H54 (cell line): ENCODE results near the gene PARN.
A peak's percentile ranks its signal among the peaks of the same experiment; 100 is the strongest.
"Not testable (repeated sequence)": the region's sequence is repeated elsewhere in the genome, so short reads cannot be mapped to it uniquely, and the experiment has no call there.

Experiments
- DNase-seq: peaks from one replicate; pipeline ENCODE4 v3.0.0; 2011; ENCODE audit warnings: low spot score, mixed read lengths; ENCODE audit not compliant: insufficient read length
- FAIRE-seq: peaks from 3 replicates; lab custom pipeline; 2011; peaks lifted over from hg19 to GRCh38; lab: Jason Lieb, UNC
- POLR2A ChIP-seq: IDR thresholded peaks from 2 replicates; pipeline ENCODE4 v1.6.1; 2011; ENCODE audit warnings: low read depth, mild to moderate bottlenecking, low read length

PARN gene

GRCh38 chr16:14400285-14400977 lies 229.6 kb downstream of the PARN start:
- TF ChIP-seq POLR2A: no peak
- no peak for FAIRE-seq
- DNase-seq: no peak

GRCh38 chr16:14399378-14400284 lies 230.4 kb downstream of the PARN start:
- DNase-seq: no peak
- no peak for TF ChIP-seq POLR2A
- peak; percentile 90 for FAIRE-seq

DNA sequence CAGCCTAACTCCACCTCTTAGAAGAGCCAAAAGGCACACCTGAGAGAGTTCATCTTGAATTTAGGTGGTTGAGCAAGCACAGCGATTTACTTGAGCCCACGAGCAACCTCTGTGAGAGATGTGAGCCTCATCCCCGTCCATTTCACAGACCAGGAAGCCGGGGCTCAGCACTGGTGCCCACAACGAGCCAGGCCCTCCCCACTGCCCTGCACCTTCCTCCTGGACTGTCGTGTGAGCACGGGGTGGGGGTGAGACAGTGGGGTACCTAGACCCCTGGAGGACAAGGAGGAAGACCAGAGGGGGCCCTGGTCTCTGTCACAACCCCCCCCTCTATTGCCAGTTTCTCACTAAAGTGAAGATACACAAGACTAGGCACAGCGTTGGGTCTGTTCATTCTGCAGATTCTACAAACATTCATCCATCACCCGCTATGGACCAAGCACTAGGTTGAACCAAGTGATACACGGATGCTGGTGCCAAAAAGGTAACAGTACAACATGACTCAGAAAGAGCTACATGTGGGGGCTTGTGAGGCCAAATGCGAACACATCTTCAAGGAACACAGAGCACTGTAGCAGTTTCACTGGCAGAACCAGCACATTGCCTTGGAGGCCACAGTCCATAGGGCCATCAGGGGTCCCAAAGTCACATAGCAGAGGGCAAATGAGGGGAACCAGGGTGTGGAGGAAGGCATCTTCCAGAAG lies 231.9 kb downstream of the PARN start:
- FAIRE-seq (no peak), DNase-seq (no peak)
- TF ChIP-seq POLR2A: no peak

DNA sequence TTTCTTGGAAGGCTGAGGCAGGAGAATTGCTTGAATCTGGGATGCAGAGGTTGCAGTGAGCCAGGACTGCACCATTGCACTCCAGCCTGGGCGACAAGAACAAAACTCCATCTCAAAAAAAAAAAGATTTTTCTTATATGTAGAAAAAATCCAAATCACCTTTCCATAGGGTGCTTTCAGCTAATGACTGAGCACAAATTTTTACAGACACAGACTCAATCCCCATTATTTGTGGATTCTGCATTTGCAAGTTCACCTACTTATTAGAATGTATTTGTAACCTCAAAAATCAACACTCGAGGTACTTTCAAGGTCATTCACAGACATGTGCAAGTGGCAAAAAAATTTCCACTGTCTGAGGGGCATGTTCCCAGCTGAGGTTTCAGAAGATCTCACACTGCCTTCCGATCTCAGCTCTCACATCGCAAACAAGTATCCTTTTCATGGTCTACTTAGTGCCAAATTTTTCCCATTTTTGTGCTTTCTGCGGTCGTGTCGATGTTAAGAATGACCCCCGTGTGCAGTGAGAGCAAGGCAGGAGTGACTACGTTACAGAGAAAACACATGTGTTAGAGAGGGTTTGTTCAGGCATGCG lies 234.3 kb downstream of the PARN start:
- FAIRE-seq, DNase-seq: not testable (repeated sequence)

DNA sequence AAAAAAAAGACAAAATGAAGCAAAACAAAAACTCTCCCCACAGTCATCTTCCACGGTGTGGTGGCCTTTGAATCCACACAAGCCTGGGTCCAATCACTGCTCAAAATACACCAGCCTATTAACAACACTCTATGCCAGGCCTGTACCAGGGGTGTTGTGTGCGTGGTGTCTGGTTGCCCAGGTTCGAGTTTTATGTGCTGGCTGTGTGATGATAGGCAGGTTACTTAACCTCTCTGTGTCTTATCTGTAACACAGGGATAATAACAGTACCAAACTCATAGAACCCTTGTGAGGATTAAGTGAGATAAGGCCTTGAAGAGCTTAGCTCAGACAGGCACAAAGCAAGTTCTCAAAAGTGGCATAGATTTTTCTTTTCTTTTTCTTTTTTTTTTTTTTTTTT lies 235.2 kb downstream of the PARN start:
- no peak for TF ChIP-seq POLR2A
- DNase-seq (no peak), FAIRE-seq (no peak)

DNA sequence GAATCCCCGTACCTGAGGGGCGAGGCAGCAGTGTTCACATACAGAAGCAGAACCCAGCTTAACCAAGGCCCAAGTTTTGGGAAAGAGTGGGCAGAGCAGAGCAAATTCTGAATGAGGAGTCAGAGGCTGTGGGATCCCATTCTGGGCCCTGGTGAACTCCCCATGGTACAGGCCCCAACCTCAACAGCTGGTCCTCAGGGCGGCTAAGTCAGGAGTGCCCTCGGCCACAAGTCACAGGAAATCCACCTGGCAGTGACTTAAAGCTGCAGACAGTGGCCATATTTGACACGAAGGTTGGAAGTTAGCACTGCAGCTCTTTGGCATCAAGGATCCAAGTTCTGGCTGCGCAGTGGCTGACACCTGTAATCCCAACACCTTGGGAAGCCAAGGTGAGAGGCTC lies 237.1 kb downstream of the PARN start:
- FAIRE-seq (no peak), DNase-seq (no peak)
- TF ChIP-seq POLR2A: no peak

- FAIRE-seq (no peak), DNase-seq (no peak)
- TF ChIP-seq POLR2A: no peak
Measured at GRCh38 chr16:14389359-14389758, 240.7 kb downstream of the PARN start.

- FAIRE-seq (no peak), DNase-seq (no peak)
- TF ChIP-seq POLR2A: no peak
Measured at GRCh38 chr16:14388243-14388642, 241.8 kb downstream of the PARN start.

GRCh38 chr16:14386115-14386514 lies 243.9 kb downstream of the PARN start:
- DNase-seq (no peak), FAIRE-seq (no peak)
- no peak for TF ChIP-seq POLR2A
